ENCODE measurements around the gene IRGQ.
"Not testable (repeated sequence)": the region's sequence is repeated elsewhere in the genome, so short reads cannot be mapped to it uniquely, and the experiment has no call there.

The IRGQ gene

DNA sequence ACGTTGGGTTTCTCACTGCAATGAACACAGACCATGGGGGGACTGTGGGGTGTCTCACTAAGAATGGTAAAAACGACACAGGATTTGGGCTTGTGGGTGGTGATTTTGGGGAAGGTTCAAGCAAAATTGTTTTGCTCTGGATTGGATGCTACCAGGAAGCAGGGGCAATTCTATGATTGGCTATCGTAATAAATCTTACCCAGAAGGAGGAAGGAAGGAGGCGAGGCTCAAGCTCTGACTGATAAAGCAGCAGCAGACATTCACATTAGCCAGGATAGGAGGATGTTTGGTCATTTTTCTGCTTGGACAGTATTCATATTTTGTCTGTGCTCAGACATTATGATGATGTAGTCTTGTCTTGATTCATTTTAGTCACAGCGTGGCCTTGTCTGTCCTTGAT lies 1.9 kb upstream of the IRGQ start:
- no peak for DNase-seq

DNA sequence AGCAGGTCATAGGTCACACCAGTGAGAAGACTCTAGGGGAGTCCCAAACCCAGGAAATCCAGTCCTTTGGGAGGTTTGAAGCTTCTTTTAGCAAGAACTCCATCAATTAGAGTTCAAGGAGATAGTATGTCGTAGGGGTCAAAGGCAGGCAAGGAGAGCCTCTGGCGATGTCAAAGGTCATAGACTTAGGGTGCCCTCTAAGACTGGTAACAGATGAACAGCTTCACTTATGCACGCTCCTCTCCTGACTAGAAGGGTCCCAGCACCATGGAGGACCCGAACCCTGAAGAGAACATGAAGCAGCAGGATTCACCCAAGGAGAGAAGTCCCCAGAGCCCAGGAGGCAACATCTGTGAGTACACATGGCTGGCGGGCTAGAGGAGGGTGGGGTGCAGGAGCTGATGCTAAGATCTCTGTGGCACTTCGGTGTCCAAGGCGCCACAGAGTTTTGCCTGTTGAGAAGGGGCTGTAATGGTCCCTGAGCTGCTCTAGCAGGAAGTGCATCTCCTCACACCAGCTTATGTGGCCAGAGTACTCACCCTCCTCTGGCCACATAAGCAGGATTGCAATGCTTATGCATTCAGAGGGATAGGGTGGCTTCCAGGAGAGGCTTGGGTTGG lies 1.0 kb upstream of the IRGQ start:
- no peak for DNase-seq

DNA sequence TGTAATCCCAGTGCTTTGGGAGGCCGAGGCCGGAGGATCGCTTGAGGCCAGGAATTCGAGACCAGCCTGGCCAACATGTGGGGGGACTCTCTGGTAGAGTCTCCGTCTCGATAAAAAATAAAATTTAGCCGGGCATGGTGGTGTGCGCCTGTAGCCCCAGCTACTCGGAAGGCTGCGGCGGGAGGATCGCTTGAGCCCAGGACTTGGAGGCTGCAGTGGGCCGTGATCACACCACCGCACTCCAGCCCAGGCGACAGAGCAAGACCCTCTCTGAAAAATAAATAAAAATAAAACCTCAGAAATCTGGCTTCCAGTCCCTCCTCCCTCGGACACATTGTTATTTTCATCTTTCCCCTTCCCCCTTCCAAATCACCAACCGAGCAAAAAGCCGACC lies 332 bp downstream of the IRGQ start:
- DNase-seq, result no peak

DNA sequence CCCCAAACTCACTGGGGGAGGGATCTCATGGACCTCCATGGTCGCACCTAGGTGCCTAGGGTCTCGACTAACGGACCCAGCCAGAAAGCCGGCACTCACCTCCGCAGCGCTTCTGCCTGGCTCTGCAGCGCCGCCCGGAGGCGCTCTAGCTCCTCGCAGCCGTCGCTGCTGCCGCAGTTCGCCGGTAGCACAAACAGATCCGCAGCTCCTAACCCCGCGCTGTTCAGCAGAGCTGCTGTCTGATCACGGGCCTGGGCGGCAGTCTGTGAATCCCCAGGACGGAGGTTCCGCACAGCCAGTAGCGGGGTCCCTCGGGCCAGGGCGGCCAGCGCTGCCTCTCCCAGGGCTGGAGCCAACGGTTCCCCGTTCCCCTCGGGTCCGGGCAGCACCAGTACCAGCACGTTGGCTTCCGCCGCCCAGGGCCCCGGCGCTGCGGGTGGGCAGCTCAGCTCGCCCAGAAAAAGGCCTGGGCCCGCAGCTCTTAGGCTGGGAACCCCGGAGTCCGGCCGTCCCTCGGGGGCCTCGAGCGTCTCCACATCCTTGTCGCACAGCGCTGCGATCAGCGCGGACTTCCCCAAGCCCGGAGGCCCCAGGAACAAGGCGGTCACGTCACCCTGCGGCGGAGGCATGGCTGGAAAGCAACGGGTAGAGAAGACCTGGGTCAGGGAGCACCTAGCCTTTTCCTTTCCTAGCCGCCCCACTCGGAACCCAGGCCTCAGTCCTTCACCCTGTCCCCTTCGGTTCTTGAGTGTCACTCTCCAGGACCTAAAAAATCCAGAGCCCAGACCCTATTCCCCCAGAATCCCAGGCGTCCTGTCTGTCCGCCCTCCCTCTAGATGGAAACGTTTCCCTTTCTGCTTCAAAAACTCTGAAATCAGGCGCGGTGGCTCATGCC lies 977 bp downstream of the IRGQ start:
- DNase-seq, result peak; percentile 80

DNA sequence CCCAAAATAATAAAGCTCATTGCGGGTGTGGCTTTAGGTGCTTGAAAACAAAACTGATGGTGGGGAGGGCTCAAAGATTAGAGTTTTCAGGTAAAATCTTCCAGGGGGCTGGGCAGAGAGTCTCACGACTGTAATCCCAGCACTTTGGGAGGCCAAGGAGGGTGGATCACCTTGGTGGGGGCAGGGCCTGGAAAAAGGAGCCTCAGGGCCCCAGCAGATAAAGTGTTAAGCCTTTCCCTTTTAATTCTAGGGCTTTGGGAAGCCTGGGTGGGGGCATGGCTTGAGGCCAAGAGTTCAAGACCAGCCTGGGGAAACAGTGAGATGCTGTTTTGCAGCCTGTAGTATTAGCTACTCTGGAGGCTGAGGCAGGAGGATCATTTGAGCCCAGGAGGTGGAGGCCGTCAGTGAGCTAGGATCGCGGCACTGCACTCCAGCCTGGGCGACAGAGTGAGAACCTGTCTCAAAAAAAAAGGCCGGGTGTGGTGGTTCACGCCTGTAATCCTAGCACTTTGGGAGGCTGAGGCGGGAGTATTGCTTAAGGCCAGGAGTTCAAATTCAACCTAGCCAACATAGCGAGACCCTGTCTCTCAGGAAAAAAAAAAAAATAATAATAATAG lies 1.7 kb downstream of the IRGQ start:
- no peak for DNase-seq

DNA sequence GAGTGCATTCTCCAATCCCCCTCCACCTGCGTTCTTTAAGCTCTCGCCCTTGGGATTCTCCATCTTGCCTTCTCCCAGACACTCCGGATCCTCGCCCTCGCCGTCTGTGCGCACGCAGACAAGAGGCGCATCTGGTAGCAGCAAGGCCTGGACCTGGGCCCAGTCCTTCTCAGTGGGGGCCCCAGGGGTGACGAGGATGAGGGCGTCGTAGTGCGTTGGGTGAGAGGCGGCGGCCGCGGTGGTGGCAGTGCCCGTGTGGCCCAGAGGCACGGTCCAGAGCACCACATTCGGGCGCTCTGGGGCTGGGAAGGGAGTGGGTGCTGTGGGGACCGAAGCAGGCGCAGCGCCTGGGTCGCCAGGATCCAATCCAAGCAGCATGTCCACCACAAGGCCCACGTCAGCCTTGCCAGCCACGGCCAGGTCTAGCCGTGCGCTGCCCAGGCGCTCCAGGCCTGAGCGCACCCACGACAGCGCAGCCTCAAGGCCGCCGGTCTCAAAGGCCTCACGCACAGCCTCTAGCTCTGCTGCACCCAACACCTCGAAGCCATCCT lies 3.1 kb downstream of the IRGQ start:
- DNase-seq, result no peak

DNA sequence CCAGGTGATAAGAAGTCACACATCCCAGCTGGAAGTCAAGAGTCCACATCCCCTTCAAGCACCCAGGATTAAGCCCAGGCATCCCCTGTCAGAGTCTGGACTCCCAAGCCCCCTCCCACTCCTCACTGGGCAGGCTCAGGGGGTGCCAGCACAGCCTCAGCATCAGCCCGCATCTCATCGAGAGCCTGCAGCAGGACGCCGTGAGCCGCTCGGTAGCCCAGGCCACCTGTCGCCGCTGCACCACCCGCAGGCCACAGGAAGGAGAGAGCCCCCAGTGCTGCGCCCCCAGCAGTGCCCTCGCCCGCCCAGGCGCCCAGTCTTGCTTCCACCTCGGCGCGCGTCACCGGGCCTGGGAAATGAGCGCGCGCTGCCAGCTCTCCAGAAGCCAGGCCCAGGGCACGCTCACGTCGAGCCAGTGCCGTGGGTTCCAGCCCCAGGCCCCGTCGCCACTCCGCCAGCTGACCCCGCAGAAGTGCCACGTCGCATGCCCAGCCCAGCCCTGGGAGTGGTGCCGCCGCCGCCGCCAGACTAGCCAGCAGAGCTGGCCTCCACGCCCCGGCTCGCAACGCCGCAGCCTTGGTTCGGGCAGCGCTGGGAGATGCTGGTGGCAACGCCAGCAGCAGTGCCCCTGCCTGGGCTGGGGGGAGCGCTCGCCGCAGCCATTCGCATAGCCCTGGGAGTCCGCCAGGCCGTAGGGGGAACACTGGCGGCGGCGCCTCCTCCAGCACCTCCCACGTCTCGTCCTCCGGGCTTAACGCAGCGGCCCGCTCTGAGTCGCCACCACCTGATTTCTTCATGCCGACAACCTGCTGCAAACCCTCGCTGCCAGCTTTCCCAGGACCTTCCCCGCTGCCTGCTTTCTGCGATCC lies 3.8 kb downstream of the IRGQ start:
- DNase-seq, result no peak

DNA sequence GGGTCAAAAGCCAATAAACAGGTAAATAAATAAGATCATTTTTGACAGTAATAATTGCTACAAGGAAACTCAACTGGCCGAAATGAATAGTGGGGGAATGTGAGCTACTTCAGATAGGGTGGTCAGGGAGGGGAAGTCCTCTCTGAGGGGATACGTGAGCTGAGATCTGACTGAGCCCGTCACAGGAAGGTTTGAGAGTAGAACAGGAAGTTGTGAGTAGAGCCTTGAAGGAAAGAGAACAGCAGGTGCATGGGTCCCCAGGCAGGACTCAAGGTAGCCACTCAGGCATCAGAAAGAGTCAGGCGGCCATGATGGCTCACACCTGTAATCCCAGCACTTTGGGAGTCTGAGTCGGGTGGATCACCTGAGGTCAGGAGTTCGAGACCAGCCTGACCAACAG lies 6.3 kb downstream of the IRGQ start:
- peak; percentile 35 for DNase-seq

DNA sequence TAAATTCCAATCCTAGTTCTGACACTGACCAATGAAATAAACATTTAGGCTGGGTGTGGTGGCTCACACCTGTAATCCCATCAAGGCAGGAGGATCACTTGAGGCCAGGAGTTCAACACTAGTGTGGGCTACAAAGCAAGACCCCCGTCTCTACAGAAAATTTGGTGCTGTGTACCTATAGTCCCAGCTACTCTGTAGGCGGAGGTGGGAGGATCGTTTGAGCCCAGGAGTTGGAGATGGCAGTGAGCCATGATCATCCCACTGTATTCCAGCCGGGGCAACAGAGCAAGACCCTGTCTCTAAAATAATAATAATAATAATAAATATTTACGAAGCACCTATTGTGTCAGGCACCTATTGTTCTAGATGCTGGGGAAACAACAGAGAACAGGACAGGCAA lies 6.7 kb downstream of the IRGQ start:
- DNase-seq, result no peak

DNA sequence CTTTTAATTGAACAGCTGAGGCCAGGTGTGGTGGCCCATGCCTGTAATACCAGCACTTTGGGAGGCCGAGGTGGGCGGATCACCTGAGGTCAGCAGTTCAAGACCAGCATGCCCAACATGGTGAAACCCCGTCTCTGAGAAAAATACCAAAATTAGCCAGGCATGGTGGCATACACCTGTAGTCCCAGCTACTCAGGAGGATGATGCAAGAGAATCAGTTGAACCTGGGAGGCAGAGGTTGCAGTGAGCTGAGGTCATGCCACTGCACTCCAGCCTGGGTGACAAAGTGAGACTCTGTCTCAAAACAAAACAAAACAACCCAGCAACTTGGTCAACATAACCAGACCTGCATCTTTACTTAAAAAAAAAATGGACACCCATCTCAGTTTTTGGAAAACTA lies 8.9 kb downstream of the IRGQ start:
- DNase-seq, result not testable (repeated sequence)

DNA sequence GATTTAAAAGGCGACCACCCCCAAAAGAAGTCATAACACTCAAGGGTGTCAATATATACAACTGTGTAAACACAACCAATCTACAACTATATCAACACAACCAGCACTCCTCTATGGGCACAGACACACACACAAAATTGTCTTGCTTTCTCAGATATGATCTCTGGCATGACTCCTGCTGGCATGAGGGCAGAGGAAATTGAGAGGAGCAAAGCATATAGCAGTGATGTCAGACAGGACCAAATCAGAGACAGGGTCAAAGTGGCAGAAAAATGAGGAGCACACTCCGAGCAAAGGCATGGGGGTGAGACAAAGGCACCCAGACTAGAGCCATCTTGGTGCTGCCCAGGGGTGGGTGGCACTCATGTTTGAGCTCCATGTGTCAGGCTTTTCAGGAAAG lies 9.6 kb downstream of the IRGQ start:
- no peak for DNase-seq

DNA sequence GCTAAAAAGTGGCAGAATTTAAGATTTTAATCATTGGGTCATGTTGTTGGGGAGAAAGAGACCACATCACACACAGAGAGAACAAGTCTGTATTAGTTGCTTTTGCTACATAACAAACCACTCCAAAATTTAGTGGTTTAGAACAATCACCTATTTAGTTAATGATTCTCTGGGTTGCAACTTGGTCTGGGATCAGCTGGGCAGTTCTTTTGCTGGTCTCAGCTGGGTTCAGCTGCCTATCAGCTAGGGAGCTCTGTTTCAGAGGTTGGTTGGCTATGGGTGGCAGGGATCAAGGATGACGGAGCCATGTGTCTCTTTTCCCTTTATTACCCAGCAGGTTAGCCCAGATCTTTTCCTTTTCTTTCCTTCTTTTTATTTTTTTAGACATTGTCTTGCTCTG lies 11.4 kb downstream of the IRGQ start:
- no peak for DNase-seq

DNA sequence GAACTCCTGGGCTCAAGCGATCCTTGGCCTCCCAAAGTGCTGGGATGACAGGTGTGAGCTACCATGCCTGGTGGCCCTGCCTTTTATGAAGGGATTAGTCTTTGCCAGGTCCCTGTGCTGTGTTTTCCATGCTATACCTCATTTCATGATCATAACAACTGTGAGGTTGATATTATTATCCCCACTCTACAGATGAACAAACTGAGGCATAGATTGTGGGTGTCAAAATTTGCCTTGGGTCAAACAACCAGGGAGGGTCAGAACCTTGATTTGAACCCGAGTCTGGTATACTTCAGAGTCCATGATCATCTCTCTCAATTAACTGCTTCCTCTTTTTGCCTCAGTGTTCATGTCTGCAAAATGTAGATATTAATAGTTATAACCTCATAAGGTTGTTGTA lies 13.4 kb downstream of the IRGQ start:
- DNase-seq, result no peak

DNA sequence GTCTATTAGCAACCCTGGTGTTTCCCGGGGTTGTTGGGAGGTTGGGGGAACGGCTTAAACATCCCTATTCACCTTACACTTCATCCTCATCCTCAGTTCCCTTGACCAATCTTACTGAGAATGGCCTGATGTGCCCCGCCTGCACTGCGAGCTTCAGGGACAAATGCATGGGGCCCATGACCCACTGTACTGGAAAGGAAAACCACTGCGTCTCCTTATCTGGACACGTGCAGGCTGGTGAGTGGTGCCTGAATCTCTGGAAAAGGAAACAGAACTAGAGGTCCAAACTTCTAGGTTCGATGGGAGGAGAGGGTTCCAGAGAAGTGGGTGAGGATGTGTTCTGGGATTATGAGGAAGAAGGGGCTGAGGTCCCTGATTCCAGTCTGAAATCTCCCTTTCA lies 14.5 kb downstream of the IRGQ start:
- no peak for DNase-seq

DNA sequence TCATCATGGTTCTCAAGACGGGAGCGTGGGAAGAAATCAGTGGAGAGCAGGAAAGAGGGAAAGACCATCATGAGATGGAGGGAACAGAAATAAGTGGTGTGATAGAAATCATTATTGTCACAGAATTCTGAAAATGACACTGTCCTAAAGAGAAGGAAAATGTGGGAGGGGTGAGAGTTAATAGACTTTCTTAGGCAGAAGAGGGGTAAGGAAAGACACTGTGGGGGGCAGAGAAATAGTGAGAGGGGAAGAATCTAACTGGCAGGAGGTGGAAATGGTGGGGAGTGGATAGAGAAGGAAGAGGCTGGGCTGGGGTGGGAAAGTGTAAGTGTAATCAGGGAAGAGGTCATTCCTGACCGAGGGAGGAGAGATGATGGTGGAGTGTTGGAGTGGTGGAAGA lies 17.1 kb downstream of the IRGQ start:
- DNase-seq, result no peak

DNA sequence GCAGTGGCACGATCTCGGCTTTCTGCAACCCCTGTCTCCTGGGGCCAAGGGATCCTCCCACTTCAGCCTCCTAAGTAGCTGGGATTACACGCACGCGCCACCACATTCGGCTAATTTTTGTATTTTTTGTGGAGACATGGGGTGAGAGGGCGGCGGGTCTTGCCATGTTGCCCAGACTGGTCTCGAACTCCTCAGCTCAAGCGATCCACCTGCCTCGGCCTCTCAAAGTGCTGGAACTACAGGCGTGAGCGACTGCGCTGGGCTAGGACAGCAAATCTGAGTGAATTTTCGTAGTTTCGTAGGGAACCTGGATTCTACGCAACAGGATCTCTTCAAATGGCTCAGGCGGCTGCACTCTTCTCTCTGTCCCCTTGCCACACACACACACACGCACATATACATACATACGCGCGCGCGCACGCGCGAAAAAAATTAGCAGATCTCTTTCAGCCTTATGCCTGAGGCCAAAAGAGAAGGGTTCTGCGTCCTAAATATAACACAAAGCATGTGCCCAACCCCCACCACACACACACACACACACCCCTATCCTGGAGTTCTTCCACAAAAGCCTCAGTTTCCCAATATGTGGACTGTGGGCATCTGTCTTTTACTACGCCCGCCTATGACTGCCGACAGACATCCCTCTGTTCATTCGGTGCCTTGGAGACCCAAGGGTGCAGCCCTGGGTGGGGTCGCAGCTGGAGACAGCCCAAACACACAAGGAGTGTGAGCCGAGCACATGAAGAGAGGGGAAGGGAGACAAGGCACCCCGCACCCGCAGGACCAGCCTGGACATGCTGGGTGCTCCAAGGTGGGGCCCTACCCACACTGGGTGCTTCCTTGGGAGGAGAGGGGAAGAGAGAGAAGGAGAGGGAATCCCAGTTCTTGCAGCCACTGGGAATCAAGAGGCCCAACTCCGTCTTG lies 19.7 kb downstream of the IRGQ start:
- no peak for DNase-seq

DNA sequence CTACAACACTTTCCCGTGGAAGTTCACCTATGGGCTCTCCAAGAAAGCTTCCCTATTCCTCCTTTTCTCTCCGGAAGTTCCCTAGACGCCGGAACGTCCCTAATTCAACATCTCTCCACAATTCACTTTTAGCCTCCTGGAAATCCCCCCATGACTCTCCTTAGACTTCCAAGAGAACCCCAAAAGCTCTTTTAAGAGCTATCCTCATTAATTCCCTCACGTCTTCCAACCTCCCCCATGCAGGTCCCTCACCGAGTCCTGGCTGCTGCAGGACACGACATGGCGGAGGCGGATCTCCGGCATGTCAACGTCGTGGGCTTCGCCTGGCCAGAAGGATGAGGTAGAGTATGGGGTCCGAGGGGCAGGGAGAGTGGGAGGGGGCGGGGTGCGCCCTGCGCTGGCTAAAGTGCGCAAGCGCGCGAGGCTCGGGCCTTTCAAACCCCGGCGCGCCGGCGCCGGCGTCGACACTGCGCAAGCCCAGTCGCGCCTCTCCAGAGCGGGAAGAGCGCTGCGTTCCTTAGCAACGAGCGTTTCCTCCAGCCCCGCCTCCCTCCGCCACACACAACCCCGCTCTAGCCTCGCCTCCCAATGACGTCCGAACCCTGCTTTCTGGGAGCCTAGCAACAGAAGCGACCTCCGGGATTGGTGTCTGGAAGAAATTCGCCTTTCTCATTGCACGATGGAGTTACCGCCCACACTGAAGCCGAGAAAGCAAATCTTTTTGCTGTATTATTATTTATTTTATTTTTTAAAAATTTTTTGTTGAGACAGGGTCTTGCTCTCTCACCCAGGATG lies 20.6 kb downstream of the IRGQ start, which contains the start of the genes PINLYP and XRCC1:
Gene PINLYP (plus strand): TSS at position 646 of the 795 bp plus-strand sequence. CDS start 1,391 bp downstream, outside the sequence.
Gene XRCC1 (minus strand): TSS at position 372 of the 795 bp plus-strand sequence. CDS start 69 bp downstream, at position 303.
- DNase-seq, result peak; percentile 99

DNA sequence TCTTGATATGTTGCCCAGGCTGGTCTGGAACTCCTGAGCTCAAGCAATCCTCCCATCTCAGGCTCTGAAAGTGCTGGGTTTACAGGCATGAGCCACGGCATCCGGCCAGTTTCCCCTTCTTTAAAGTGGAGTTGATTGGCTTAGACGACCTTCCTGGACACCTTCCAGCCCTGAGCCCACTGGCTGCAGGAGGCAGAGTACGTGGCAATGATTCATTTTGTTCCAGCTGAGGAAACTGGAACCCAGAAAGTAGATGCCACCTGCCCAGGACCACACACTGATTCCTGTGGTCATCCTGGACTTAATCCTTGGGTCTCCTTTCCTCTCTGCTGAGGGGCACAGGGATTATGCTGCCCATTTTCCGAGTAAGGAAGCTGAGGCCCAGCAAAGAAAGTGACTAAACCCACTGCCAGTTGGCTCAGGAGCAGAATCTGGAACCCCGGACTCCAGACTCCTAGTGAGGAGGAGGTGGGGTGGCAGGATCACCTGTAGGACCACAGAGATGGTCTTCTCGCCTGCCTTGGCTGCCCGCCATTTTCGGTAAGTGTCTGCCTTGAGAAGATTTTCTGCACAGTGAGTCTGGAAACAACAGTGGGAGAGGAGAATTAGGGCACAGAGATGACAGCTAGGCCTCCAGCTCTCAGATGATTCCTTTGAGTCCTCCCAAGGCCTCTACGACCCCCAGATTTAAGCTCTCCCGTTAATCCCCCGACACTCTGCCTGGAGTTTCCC lies 21.3 kb downstream of the IRGQ start:
- no peak for DNase-seq

DNA sequence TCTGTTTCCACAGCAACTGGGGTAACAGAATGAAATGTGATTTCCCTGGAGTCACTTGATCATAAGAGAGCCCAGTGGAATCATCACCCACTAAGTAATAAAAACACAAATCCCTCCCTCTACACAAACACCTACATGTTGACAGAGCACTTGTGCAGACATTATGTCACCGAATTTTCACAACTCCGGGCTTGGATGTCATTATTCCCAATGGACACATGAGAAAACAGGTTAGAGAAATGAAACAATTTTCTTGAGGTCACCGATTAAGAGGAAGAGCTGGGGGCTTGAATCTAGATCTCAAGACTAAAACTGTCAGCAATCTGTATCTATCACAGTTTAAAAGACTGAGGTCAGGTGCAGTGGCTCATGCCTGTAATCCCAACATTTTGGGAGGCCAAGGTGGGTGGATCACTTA lies 23.8 kb downstream of the IRGQ start:
- no peak for DNase-seq
